Thoracic aorta (tissue), 2 donors: Measurements from ENCODE around the gene S100A12. TPM values are rescaled to one million over a fixed set of nuclear protein-coding genes. Genes with fewer than 3 reads are reported as not detected.

Source experiments
- ATAC-seq: fragments of 150-250 bp; one replicate; pipeline ENCODE4 v1.8.0; 2017; ENCODE audit warnings: low read depth; ENCODE audit not compliant: insufficient number of reproducible peaks, low FRiP score
- DNase-seq: peaks from one replicate; pipeline ENCODE4 v3.0.0-alpha.2; 2020; ENCODE audit warnings: low spot score
- H3K27ac ChIP-seq, 2 donors: fragments of 200-600 bp; sonication (generic); 1 replicate in 1 of 2; 2 replicates in 1 of 2; pipeline ENCODE4 v1.5.1; 2016; ENCODE audit warnings: mild to moderate bottlenecking in 2 of 2, moderate library complexity in 2 of 2
- H3K27me3 ChIP-seq: fragments of 200-600 bp; sonication (generic); replicated peaks from 2 replicates; pipeline ENCODE4 v1.6.0; 2016; ENCODE audit warnings: mild to moderate bottlenecking; ENCODE audit not compliant: insufficient read depth
- H3K36me3 ChIP-seq: fragments of 200-600 bp; sonication (generic); one replicate; pipeline ENCODE4 v1.5.1; 2016
- H3K4me1 ChIP-seq, 2 donors: fragments of 200-600 bp; sonication (generic); 1 replicate in 1 of 2; 2 replicates in 1 of 2; pipeline versions ENCODE4 v1.5.1 to v1.6.0; 2016; ENCODE audit warnings: low read depth in 2 of 2, mild to moderate bottlenecking in 1 of 2; ENCODE audit not compliant: control insufficient read depth in 1 of 2
- H3K4me3 ChIP-seq: fragments of 200-600 bp; sonication (generic); 2 replicates; pipeline ENCODE4 v1.5.1; 2016; ENCODE audit warnings: mild to moderate bottlenecking
- H3K9me3 ChIP-seq: fragments of 200-600 bp; sonication (generic); 2 replicates; pipeline ENCODE4 v1.5.1; 2016
- CTCF ChIP-seq: fragments of 200-600 bp; sonication (generic); IDR thresholded peaks from one replicate; pipeline ENCODE4 v1.5.1; 2019; ENCODE audit warnings: antibody characterized with exemption
- total RNA-seq, 2 donors: library from RNA; depleted of rRNA; stranded (reverse); fragments of >200 nt; gene quantifications; one replicate each; pipeline versions ENCODE4 v1.1.0 to v1.2.3, GENCODE V29; 2016

S100A12 gene
- total RNA-seq, 2 donors from 2014 or later, result 22.5 TPM; not detected in 1

GRCh38 chr1:153354515-153355193 lies 20.8 kb downstream of the S100A12 start:
- ATAC-seq (no peak), DNase-seq (no peak)
- TF ChIP-seq CTCF, result no peak

DNA sequence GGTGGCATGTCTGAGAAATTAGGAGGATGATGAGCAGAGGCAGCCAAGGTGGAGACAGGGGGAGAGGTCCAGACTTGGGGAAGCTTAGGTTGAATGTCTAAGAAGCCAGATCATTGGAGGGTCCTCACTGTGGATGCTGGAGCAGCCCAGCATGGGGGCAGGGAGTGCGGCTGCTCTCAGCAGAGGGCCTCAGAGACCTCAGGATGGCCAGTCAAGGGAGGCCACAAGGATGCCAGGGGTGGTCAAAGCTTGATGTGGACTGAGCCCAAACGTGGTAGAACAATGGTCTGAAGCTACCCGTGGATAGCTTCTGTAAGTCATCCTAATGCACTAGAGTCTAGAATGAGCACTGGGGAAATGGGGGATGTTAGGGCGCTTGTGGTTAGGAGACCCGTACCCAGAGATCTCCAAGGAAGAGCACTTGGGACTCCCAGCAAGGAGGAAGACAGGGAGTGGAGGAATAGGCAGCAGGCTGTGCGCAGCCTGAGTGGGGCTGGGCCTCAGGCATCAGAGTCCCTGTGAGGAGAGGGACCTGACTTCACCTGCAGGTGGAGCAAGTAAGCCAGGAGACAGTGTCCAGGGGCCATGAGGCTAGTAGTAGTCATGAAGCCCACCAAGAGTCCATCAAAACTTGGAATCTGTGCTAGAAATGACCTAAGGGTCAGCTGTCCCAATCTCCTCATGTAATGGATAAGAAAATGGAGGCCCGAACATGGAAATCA lies 22.0 kb downstream of the S100A12 start:
- no peaks in the 10 kb centered on the region for H3K27me3 ChIP-seq
- no peaks in the 10 kb centered on the region for H3K9me3 ChIP-seq
- no peak for ATAC-seq
- H3K36me3 ChIP-seq, result no peaks in the 10 kb centered on the region
- H3K4me1 ChIP-seq, result no peaks in the 10 kb centered on the region
- no peak for TF ChIP-seq CTCF
- H3K4me3 ChIP-seq, result no peak overlapping the region
- no peak for DNase-seq
- no peak overlapping the region for H3K27ac ChIP-seq

More at GRCh38 chr1:153354515-153355193, 20.8 kb downstream of the S100A12 start:
- no peaks in the 10 kb centered on the region for H3K27me3 ChIP-seq
- H3K4me3 ChIP-seq, result no peak overlapping the region
- no peaks in the 10 kb centered on the region for H3K9me3 ChIP-seq
- no peak overlapping the region for H3K27ac ChIP-seq
- no peaks in the 10 kb centered on the region for H3K4me1 ChIP-seq
- H3K36me3 ChIP-seq, result no peaks in the 10 kb centered on the region

DNA sequence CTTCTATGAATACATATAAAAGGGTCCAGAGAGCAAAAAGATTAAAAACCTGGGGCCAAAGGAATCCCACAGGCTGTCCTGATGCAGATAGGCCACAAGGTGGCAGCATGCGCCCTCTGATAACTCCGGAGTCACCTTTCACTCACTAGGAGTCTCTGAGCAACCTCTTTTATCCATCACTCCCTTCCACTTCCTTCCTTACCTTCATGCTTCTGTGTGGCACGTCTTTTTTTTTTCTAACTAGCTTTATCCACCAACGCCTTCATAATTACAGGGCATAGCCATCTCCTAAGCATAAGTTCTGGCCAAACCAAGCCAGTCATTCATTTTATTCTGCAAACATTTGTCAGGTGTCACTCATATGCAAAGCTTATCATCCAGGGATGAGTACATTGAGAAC lies 22.9 kb downstream of the S100A12 start:
- H3K27ac ChIP-seq, result no peak overlapping the region
- H3K9me3 ChIP-seq, result no peaks in the 10 kb centered on the region
- no peaks in the 10 kb centered on the region for H3K27me3 ChIP-seq
- TF ChIP-seq CTCF, result peak; percentile 91
- ATAC-seq, result peak; percentile 70
- no peaks in the 10 kb centered on the region for H3K4me1 ChIP-seq
- no peak for DNase-seq
- no peaks in the 10 kb centered on the region for H3K36me3 ChIP-seq
- H3K4me3 ChIP-seq, result no peak overlapping the region

DNA sequence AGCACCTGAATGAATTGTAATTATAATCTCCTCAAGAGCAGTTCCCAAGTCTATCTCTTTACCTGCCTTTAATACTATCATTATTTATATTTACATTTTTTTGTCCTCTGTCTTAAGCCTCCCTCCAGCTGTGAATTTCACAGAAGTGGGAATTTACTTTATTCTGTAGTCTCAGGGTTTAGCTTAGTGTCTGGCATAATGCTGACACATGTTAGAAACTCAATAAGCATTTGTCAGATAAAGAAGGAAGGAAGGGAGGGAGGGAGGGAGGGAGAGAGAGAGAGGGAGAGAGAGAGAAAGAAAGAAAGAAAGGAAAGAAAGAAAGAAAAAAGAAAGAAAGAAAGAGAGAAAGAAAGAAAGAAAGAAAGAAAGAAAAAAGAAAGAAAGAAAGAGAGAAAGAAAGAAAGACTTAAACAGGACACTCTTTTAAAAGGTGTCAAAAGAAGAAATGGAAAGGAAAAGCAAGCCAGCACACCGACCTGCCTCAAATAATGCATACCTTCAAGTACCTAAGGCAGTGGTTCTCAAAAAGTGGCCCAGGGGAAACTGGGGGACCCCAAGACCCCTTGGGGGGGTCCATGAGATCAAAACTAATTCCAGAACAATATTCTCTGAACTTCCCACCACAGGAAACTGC lies 25.0 kb downstream of the S100A12 start:
- Histone ChIP-seq H3K27me3 (no peaks in the 10 kb centered on the region), H3K4me3 (no peak overlapping the region), H3K4me1 (no peaks in the 10 kb centered on the region), H3K9me3 (no peaks in the 10 kb centered on the region), H3K27ac (no peak overlapping the region), H3K36me3 (no peaks in the 10 kb centered on the region)
- DNase-seq (no peak), ATAC-seq (no peak)
- TF ChIP-seq CTCF, result no peak
